H1 (cell line): ENCODE measurements around the gene FAM168B. TPM values are rescaled to one million over a fixed set of nuclear protein-coding genes. Genes with fewer than 3 reads are reported as not detected.

Experiments used
- ASH2L ChIP-seq: fragments of 200-600, 300-600 bp; sonication (generic); IDR thresholded peaks from one replicate; pipeline ENCODE4 v1.7.1; 2017; ENCODE audit warnings: low read length
- JUN ChIP-seq: IDR thresholded peaks from 2 replicates; pipeline ENCODE4 v1.6.1; 2011; ENCODE audit warnings: low read depth, mild to moderate bottlenecking, improper control_type of control experiment, low read length
- MAFK ChIP-seq: IDR thresholded peaks from 2 replicates; pipeline ENCODE4 v1.6.1; 2012; ENCODE audit warnings: low read depth, mild to moderate bottlenecking, improper control_type of control experiment, low read length
- RBBP5 ChIP-seq: IDR thresholded peaks from 2 replicates; pipeline ENCODE4 v1.7.1; 2012; ENCODE audit warnings: low read depth, mild to moderate bottlenecking, inconsistent platforms, low read length, moderate library complexity, borderline replicate concordance
- SIN3A ChIP-seq, 2 experiments: IDR thresholded peaks in 1 of 2; conservative IDR thresholded peaks in 1 of 2; 2 replicates each; pipeline ENCODE4 v1.6.1; 2011 to 2012; ENCODE audit warnings: low read length in 2 of 2, improper control_type of control experiment in 1 of 2, low read depth in 1 of 2, mild to moderate bottlenecking in 1 of 2
- polyA plus RNA-seq, 7 experiments: library from polyadenylated mRNA; depleted of rRNA in 3 of 7; stranded (reverse) in 5 of 7; unstranded in 2 of 7; fragments of >200 nt in 5 of 7; fragments of 200-250 nt in 2 of 7; gene quantifications; 1 replicate in 5 of 7; 2 replicates in 1 of 7; 4 replicates in 1 of 7; pipeline versions ENCODE4 v1.2.1 to v1.2.3, GENCODE V29; 2011 to 2013; ENCODE audit warnings: missing spikeins in 2 of 7, mixed read lengths in 2 of 7
- total RNA-seq: library from RNA; stranded (reverse); fragmentation: NEBNext Ultra II Directional; extraction: Animal tissue kit (Norgen Biotek cat#: 25700); gene quantifications from 2 replicates; pipeline ENCODE4 v1.2.1, GENCODE V29; 2021

The FAM168B gene
- total and polyA plus RNA-seq, 2 of the 8 experiments (the other 6 are each of a cell fraction or from before 2014, with no cell fraction given) = 61.9 to 123 TPM

- no peak for TF ChIP-seq MAFK
- TF ChIP-seq JUN = no peak
- no peak for TF ChIP-seq ASH2L
- TF ChIP-seq SIN3A (conservative IDR thresholded peaks at IDR 0.05 in 1 of 2, IDR thresholded peaks at IDR 0.05 in 1 of 2; ENCODE audit: low read depth in 1 of 2, low read length in 2 of 2) = no peak
- TF ChIP-seq RBBP5 = no peak
Measured at GRCh38 chr2:131077182-131077846, 15.9 kb downstream of the FAM168B start (continued).
